ENCODE results near the gene SLC4A1AP.

DNA sequence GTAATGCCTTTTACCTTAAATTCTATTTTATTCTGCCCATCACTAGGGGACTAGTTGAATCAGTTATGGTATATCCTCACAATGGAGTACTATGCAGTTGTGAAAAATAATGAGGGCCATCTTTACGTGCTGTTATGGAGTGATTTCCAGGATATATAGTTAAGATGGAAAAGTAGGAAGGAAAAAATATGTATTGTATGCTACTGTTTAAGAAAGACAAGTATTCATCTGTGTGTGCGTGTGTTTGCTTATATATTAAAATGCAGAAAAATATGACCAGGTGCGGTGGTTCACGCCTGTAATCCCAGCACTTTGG, 75.3 kb downstream of the SLC4A1AP start:
- TF ChIP-seq EGR1 (IDR thresholded peaks at IDR 0.05; ENCODE audit: low read depth) (no peak), POLR2AphosphoS5 (IDR thresholded peaks at IDR 0.05; ENCODE audit: low read depth, low read length) (no peak), JUND (IDR thresholded peaks at IDR 0.05) (no peak), RAD21 (IDR thresholded peaks at IDR 0.05; ENCODE audit: low read depth) (no peak), ZFX (IDR thresholded peaks at IDR 0.05) (no peak), POLR2A (IDR thresholded peaks at IDR 0.05; ENCODE audit: borderline replicate concordance, extremely low read depth, insufficient read depth, insufficient read length) (no peak), SIN3A (IDR thresholded peaks at IDR 0.05; ENCODE audit: low read depth) (no peak)
- TF ChIP-seq, protein P1, sequence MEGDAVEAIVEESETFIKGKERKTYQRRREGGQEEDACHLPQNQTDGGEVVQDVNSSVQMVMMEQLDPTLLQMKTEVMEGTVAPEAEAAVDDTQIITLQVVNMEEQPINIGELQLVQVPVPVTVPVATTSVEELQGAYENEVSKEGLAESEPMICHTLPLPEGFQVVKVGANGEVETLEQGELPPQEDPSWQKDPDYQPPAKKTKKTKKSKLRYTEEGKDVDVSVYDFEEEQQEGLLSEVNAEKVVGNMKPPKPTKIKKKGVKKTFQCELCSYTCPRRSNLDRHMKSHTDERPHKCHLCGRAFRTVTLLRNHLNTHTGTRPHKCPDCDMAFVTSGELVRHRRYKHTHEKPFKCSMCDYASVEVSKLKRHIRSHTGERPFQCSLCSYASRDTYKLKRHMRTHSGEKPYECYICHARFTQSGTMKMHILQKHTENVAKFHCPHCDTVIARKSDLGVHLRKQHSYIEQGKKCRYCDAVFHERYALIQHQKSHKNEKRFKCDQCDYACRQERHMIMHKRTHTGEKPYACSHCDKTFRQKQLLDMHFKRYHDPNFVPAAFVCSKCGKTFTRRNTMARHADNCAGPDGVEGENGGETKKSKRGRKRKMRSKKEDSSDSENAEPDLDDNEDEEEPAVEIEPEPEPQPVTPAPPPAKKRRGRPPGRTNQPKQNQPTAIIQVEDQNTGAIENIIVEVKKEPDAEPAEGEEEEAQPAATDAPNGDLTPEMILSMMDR (IDR thresholded peaks at IDR 0.05 in 2 of 3, conservative IDR thresholded peaks at IDR 0.05 in 1 of 3; ENCODE audit: borderline replicate concordance in 1 of 3, insufficient read depth in 1 of 3, low read depth in 2 of 3, low read length in 2 of 3) = no peak
- TF ChIP-seq, protein P2, sequence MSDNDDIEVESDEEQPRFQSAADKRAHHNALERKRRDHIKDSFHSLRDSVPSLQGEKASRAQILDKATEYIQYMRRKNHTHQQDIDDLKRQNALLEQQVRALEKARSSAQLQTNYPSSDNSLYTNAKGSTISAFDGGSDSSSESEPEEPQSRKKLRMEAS (IDR thresholded peaks at IDR 0.05) = no peak

Data from HCT116 (cell line).